Loucy (cell line): ENCODE measurements around the gene NOC4L.

Experiments
- H2AFZ ChIP-seq: fragments of 200-600 bp; sonication (generic); 2 replicates; pipeline ENCODE4 v1.6.0; 2016; ENCODE audit warnings: antibody characterized with exemption, mild to moderate bottlenecking, low read length, moderate library complexity
- H3F3A ChIP-seq: fragments of 200-600 bp; 2 replicates; pipeline ENCODE4 v1.6.0; 2016; ENCODE audit warnings: antibody characterized with exemption, low read depth, mild to moderate bottlenecking
- H3K27me3 ChIP-seq: fragments of 200-600 bp; sonication (generic); 2 replicates; pipeline ENCODE4 v1.6.1; 2014; ENCODE audit warnings: low read length, mild to moderate bottlenecking; ENCODE audit not compliant: insufficient read depth, poor library complexity, severe bottlenecking
- H3K36me3 ChIP-seq: fragments of 200-600 bp; sonication (generic); 2 replicates; pipeline ENCODE4 v1.6.1; 2016; ENCODE audit warnings: low read length; ENCODE audit not compliant: insufficient read depth
- H3K4me1 ChIP-seq: fragments of 200-600 bp; sonication (generic); 2 replicates; pipeline ENCODE4 v1.5.1; 2014; ENCODE audit warnings: low read length, mild to moderate bottlenecking; ENCODE audit not compliant: insufficient read depth, poor library complexity, severe bottlenecking
- H3K4me2 ChIP-seq: fragments of 200-600 bp; sonication (generic); 2 replicates; pipeline ENCODE4 v1.6.0; 2014; ENCODE audit warnings: antibody characterized with exemption, low read length, low read depth, mild to moderate bottlenecking; ENCODE audit not compliant: poor library complexity, severe bottlenecking
- H3K4me3 ChIP-seq: fragments of 200-600 bp; sonication (generic); 2 replicates; pipeline ENCODE4 v1.5.1; 2014; ENCODE audit warnings: low read length, mild to moderate bottlenecking, mixed read lengths; ENCODE audit not compliant: poor library complexity, severe bottlenecking
- H3K79me2 ChIP-seq: fragments of 200-600 bp; sonication (generic); 2 replicates; pipeline ENCODE4 v1.6.1; 2014; ENCODE audit warnings: low read length; ENCODE audit not compliant: insufficient read depth
- H3K9ac ChIP-seq: fragments of 200-600 bp; sonication (generic); 2 replicates; pipeline ENCODE4 v1.6.0; 2014; ENCODE audit warnings: mild to moderate bottlenecking, low read depth, low read length, moderate library complexity; ENCODE audit not compliant: poor library complexity, severe bottlenecking
- H3K9me2 ChIP-seq: fragments of 200-600 bp; sonication (generic); replicated peaks from 2 replicates; pipeline ENCODE4 v1.6.1; 2016; ENCODE audit warnings: low read depth, low read length, mixed read lengths
- H3K9me3 ChIP-seq: fragments of 200-600 bp; sonication (generic); 2 replicates; pipeline ENCODE4 v1.6.1; 2014; ENCODE audit warnings: mild to moderate bottlenecking, antibody characterized with exemption, low read length, low read depth; ENCODE audit not compliant: insufficient read depth
- H4K20me1 ChIP-seq: fragments of 200-600 bp; sonication (generic); 2 replicates; pipeline ENCODE4 v1.6.0; 2014; ENCODE audit warnings: antibody characterized with exemption, low read length, mild to moderate bottlenecking; ENCODE audit not compliant: insufficient read depth, poor library complexity, severe bottlenecking
- CTCF ChIP-seq: fragments of 200-600 bp; sonication (generic); conservative IDR thresholded peaks from 2 replicates; pipeline ENCODE4 v1.5.1; 2014; ENCODE audit warnings: mild to moderate bottlenecking, antibody characterized with exemption, low read length
- EZH2phosphoT487 ChIP-seq: fragments of 200-600 bp; IDR thresholded peaks from 2 replicates; pipeline ENCODE4 v1.6.1; 2018; ENCODE audit warnings: antibody characterized with exemption, mild to moderate bottlenecking, moderate library complexity, borderline replicate concordance

Gene NOC4L

DNA sequence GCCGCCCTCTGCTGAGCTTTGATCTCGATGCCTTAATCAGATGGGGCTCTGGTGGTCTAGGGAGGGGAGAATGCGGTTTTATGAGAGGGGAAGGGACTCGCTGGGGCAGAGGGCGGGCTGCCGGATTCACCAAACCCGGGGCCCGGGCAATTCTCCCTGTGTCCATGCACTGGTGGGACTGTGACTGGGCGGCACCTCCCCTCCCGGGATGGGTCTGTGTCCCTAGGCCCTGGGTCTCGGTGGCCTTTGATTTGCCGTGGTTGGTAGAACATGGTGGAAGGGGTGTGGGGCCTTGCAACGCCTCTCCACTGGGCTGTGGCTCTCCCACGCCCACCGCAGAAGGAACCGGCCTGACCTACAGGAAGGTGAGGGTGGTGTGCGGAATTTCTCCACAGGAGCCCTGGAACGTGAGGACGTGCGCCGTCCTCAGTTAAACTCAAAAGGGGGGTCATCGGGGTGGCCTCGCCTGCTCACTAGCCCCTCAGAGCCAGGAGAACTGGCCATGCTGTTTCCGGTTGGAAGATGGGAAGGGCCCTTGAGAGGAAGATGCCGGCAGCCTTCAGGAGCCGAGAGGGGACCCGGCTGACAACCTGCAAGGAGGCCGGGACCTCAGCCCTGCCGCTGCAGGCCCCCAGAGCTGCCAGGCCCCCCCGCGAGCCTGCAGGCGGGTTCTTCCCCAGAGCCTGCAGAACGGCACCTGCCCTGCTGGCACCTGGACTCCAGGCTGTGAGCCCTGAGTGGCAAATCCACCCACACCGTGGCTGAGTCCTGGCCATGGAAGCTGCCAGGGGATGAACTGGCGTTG is 43.6 kb downstream of the NOC4L start:
- Histone ChIP-seq H2AFZ (no peak overlapping the region), H3K9ac (no peak overlapping the region), H4K20me1 (no peaks in the 10 kb centered on the region), H3K4me1 (peaks cover 40% of the 10 kb centered on the region), H3K36me3 (no peaks in the 10 kb centered on the region), H3K4me3 (peak overlapping the region; percentile 76), H3K4me2 (peak overlapping the region; percentile 90), H3K9me3 (no peaks in the 10 kb centered on the region), H3K27me3 (no peaks in the 10 kb centered on the region), H3F3A (no peaks in the 10 kb centered on the region), H3K79me2 (no peaks in the 10 kb centered on the region), H3K9me2 (no peaks in the 10 kb centered on the region)
- TF ChIP-seq CTCF, result no peak
- TF ChIP-seq EZH2phosphoT487, result no peak

DNA sequence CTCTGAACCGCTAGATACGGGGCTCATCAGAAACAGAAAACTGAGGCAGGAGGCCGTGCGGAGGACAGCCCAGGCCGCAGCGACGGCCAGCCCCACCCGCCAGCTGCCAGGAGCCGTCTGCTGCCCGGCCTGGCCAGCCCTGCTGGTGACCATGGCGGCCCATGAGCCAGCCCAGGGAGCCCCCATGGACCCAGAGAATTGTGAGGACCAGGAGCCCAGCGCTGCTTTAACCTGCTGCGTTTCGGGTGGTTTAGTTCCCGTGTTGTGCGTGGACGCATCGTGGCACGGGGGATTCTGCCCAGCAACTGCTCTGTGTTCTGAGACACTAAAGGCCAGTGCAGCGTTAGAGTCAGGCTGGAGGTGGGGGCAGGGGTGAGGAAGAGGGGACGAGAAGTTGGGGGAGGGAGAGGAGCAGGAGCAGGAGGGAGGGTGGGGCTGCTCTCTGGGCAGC is 44.2 kb downstream of the NOC4L start:
- no peaks in the 10 kb centered on the region for H3K9me2 ChIP-seq
- no peaks in the 10 kb centered on the region for H3K79me2 ChIP-seq
- H3K27me3 ChIP-seq, result no peaks in the 10 kb centered on the region
- H3F3A ChIP-seq, result no peaks in the 10 kb centered on the region
- no peaks in the 10 kb centered on the region for H3K9me3 ChIP-seq
- no peaks in the 10 kb centered on the region for H3K36me3 ChIP-seq
- peak overlapping the region; percentile 62 for H3K9ac ChIP-seq
- H3K4me1 ChIP-seq, result peaks cover 40% of the 10 kb centered on the region
- H3K4me3 ChIP-seq, result peak overlapping the region; percentile 76
- H3K4me2 ChIP-seq, result peak overlapping the region; percentile 90
- no peaks in the 10 kb centered on the region for H4K20me1 ChIP-seq
- no peak overlapping the region for H2AFZ ChIP-seq
- TF ChIP-seq EZH2phosphoT487 (no peak), CTCF (no peak)

DNA sequence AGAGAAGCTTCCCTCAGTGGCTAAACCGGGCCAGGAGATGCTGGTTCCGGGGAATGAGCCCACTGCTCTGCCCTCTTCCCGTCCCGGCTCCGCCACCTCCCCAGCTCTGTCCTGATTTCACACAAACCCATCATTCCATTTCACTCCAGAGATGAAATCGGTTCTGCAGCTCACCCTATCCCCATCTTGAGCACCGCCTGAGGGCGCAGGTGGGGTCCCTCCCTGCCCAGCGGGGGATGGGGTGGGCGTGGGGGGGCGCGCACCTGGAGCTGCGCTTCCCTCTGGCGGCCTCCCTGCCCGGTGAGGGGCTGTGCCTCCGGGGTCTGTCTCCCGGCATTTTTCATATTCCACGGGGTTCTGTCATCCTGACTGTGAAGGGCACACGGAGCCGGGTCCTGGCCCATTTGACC is 44.7 kb downstream of the NOC4L start:
- Histone ChIP-seq H3K9ac (peak overlapping the region; percentile 62), H3K4me2 (peak overlapping the region; percentile 90), H3F3A (no peaks in the 10 kb centered on the region), H3K9me2 (no peaks in the 10 kb centered on the region), H3K27me3 (no peaks in the 10 kb centered on the region), H3K4me1 (peaks cover 40% of the 10 kb centered on the region), H2AFZ (peak overlapping the region; percentile 66; the same call in 1 of the 2 replicates), H3K79me2 (no peaks in the 10 kb centered on the region), H3K9me3 (no peaks in the 10 kb centered on the region), H3K36me3 (no peaks in the 10 kb centered on the region), H3K4me3 (peak overlapping the region; percentile 76), H4K20me1 (no peaks in the 10 kb centered on the region)
- no peak for TF ChIP-seq EZH2phosphoT487
- 0 out of 2 replicates have a peak, but pooled peaks have one; percentile 15 for TF ChIP-seq CTCF
